Stomach (tissue), 4 donors: Measurements from ENCODE around the gene MYNN.
A peak's percentile ranks its signal among the peaks of the same experiment; 100 is the strongest.

Experiments used
- POLR2A ChIP-seq, 4 donors: fragments of 450-650 bp; IDR thresholded peaks; one replicate each; pipeline ENCODE4 v1.6.1; 2016; ENCODE audit warnings: antibody characterized with exemption in 4 of 4, control low read depth in 2 of 4, mild to moderate bottlenecking in 1 of 4, moderate library complexity in 1 of 4
- POLR2AphosphoS5 ChIP-seq, 3 donors: sonication (generic); formaldehyde crosslinking; IDR thresholded peaks; one replicate each; pipeline ENCODE4 v1.6.1; 2016; ENCODE audit warnings: antibody characterized with exemption in 3 of 3

DNA sequence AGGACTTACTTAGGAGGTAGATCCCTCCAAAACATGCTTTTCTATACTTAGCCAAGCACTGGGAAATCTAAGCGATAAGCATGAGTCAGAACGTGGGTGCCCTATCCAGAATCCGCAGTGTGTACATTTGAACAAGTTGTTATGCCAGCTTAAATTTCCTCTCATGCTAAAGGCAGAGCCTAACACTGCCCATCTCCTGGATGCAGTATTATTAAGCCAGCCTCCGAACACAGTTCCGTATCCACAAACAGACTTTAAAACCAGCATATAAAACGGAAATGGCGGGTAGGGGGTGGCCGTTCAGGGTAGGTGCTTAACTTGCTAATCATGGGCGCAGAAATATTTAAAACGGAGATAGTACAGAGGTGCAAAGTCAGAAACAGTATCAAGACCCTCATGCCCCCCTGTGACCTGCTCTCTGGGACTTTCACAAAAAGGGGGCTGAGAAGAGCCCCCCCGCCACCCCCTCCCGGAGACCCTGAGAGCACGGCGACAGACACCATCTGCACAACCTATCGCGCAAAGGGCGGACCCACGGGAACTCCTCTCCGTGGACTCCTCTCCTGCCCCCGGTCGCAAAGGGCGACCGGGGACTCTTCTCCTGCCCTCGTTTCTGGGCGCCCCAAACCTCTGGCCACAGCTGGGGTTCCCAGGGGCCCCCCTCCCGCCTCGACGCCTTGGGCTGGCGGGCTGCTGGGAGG is 38.6 kb downstream of the MYNN start:
- TF ChIP-seq POLR2A (IDR thresholded peaks at IDR 0.05) (no peak), POLR2AphosphoS5 (IDR thresholded peaks at IDR 0.05) (peak in 1 of 3 donors; percentile 41)
